Measurements from ENCODE around the gene CC2D1A.

The CC2D1A gene

DNA sequence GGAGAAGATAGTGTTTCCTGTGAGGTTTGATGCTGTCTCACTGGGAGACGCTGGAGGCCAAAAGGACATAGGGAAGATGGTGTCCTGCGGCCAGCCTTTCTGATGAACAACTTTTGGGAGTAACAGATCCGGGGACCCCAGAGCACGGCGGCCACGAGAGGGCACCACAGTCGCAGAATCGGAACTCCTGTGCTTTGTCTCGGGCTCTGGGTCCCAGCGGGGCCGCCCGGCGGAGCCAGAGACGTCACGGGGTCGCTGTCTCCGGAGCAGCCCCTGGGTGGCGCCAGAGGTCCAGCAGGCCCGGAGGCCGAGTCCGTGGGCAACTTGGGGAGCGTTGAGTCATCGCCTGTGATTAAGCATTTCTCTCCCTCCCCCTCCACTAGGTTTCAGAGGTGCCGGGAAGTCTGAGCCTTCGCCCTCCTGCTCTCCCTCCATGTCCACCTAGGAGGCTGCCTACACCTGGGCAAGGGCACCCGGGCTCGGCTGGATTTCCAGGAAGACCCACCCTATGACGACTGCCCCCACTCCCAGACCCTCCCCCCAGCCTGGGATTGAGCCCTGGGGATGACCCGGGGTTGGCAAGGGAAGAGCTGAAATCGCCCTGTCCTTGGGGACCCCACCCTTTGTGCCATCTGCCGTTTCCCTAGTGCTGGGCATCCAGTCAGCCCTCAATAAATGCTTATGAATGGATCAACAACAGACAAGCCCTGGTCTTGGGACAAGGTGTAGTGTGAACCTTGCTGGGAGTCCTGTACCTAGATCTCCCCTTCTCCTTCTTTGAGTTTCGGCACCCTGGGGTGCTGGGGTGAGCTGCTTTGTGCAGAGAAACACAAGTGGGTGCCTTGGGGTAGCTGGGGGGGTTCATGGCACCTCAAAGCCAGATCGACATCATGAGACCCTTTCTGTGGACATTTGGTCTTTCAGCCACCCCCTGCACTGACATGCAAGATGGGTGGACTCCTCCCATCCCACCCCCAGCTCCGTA lies 25.6 kb upstream of the CC2D1A start:
- DNase-seq: peak; percentile 93

- DNase-seq: no peak
Measured at GRCh38 chr19:13881251-13881691, 24.7 kb upstream of the CC2D1A start.

DNA sequence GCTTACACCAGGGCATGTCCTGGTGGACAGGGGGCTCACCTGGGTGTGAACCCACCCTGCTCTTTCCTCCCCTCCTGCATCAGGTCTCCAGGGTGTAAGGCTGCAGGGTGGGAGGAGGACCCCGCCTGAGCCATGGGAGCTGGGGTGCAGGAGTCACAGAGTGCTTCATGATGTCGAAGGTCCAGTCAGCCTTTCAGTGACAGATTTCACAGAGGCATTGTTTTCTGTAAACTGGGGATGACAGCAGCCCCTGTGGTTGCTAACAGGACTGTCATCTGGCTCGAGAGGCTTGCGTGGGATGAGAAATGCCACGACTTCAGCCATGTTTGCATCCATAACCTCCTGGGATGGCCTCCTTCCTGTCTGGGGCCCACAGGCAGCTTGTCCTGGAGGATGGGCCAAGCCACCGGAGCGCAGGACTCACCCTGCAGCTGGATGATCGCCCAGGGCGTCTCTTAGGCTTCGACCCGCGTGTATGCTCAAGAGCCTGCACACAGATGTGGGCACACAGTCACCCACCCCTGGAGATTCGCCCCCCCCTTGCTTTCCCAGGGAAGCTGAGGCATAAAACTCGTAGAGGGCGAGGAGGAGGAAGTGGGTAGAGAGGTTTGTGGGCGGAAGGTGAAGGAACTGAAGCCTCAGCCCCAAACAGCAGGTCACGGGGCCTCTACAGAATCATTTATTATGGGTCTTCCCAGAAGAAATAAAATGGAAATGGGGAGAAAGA lies 24.1 kb upstream of the CC2D1A start:
- no peak for DNase-seq

DNA sequence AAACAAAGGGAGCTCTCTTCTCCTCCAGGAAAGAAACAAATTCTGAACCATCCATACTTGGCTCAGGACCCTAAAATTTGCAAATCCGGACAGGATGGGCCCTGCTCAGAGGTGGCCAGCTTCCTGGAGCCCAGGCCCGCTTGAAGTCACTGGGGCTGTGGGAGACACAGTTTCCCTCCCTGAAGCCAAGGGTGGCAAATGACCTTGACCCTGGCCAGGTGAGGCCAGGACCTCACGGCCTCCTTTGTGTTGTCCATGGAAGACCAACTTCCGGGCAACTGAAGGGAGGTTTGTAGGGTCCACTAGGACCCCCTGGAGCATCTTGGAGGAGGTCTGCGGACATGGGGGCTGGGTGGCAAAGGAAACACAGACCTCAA lies 23.6 kb upstream of the CC2D1A start:
- no peak for DNase-seq

DNA sequence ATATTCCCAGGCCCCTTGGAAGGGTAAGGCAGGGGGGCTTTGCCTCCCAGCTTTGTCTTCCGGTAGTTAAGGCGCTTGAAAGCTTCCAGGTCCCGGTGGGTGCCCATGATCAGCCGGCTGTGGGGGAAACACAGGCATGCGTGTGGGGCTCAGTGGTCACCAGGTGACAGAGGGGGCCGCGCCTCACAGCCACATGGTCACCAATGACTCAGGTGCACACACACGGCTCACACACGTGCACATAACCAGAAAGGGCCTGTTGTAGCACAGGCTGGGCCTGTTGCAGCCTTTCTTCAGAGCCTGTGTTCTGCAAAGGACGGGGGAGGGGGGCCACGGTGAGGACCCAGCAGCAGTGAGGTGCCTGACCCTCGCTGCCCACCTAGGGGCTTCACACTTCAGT lies 23.2 kb upstream of the CC2D1A start:
- no peak for DNase-seq

GRCh38 chr19:13883516-13884064 lies 22.4 kb upstream of the CC2D1A start:
- no peak for DNase-seq

DNA sequence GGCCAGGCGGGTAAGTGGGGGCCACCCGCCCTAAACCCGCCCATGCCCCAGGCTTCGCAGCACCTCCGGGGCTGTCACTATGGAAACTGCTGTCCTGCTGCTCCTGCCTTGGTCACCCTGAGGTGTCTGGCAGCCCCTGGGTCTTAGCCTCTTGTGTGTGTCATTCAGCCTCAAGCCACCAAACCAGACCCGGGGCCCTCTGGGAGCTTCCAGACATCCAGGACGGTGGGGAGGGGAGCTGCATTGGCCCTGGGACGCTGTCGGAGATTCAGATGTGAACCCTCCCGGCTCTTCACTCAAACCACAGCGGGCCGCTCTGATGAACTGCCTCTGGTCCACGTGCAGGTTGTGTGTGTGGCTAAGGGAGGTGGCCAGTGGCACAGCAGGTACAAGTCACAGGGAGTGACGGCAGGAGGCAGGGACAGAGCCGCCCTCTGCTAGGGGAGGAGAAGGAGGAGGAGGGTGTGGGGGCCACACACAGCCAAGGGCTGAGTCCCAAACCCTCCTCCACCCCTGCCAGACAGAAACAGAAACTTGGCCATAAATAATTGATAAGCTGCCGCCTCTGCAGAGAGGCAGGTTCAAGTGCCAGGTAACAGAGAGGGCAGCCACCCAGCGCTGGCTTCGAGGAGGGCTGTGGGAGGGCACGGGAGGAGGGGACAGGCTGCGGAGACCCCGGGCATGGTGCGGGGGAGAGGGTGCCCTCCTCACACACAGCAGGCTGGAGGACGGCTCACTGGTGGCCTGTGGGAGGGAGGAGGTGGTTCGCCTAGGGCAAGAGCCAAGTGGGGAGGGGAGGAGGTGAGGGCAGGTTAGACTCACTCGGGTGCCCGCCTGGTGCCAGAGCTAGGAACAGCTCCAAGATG lies 21.0 kb upstream of the CC2D1A start:
- DNase-seq: peak; percentile 66

DNA sequence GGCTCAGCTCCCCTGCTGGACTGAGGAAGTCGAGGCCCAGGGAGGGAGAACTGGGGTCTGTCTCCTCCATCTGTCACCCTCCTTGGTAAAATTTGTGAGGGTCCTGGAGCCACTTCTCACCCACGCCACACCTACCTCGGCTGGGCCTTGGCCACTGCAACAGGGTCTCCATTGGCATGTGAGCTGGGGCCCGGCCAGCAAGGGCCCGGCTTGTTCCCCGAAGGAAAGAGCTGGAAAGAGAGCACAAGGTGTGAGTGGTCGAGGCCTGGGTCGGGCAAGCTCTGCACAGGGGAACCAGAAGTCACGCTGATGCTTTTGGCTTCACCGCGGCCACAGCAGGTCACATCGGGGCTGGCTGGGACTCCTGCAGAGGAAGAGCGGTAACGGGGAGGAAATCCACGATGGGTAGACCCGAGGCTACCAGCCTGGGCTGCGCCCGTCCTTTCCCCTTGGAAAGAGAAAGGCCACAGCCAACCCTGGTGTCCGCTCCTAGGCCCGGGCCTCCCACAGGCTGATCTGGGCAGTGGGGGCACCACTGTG lies 20.1 kb upstream of the CC2D1A start:
- no peak for DNase-seq

- DNase-seq: no peak
Measured at GRCh38 chr19:13887018-13887436, 19.0 kb upstream of the CC2D1A start.

GRCh38 chr19:13887517-13887916 lies 18.5 kb upstream of the CC2D1A start:
- DNase-seq: no peak

DNA sequence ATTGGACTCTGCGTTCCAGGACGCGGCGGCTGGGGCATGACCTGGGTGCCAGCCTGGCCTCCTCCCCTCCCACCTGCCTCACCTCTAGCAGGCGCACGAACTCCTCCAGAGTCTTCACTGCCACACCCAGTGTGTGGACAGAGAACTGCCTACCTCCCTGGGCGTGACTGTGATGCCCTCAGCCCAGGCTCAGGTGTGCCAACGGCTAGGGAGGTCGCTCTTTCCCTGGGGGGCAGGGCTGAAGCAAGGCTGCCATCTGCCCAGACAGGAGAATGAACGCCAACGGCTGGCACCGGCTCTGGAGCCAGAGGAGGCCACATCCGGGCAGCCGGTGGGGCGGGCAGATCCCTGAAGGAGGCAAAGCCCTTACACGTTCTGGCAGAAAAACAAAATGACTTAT lies 17.7 kb upstream of the CC2D1A start:
- DNase-seq: no peak

- no peak for DNase-seq
Measured at GRCh38 chr19:13890136-13890535, 15.9 kb upstream of the CC2D1A start.

DNA sequence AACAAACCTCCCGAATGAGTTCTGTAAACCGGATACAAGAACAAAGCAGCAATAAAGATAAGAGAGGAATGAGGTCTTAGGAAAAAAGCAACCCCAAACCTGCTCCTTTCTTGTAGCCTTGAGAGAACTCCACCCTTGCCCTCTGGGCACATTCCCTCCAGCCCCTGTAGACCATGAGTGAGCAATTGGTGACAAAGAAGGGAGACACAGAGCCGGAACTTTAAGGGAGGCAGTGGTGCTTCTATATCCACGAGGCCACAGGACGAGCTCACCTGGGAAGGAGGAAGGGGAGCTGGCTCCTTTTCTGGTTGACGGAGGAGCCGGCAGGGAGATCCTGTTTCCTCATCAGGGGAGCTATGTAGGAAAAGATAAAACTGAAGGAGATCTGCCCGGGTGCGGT lies 13.1 kb upstream of the CC2D1A start:
- DNase-seq: no peak

- no peak for DNase-seq
Measured at GRCh38 chr19:13894552-13894951, 11.4 kb upstream of the CC2D1A start.

GRCh38 chr19:13896227-13896626 lies 9.8 kb upstream of the CC2D1A start:
- no peak for DNase-seq

- no peak for DNase-seq
Measured at GRCh38 chr19:13899393-13899792, 6.6 kb upstream of the CC2D1A start.

DNA sequence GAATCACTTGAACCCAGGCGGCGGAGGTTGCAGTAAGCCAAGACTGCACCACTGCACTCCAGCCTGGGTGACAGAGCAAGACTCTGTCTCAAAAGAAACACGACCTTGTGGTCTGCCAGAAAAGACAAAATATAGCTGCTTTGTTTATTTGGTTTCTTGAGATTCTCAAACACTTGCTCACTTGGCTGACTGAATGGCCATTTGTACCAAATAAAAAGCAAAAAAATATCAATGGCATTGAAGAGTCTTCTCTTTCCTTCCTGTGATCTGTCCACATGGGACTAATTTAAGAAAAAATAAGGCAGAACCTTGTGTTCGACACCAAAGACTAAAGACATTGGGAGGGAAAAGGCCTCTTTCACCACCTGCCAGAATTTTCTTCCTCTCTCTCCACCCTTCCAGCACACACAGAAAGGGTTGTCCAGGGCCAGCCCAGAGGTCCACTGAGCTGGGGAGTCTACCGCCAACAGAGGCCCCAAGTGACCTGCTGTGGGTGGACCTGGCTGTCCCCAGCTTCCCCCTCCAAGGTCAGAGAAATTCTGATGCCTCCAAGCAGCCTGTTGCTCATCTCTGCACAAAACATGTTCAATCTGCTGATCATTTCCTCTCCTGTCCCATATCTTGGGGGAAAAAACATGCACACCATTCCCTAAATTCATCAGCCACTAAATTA lies 6.0 kb upstream of the CC2D1A start:
- DNase-seq: no peak

GRCh38 chr19:13902993-13903555 lies 2.9 kb upstream of the CC2D1A start:
- DNase-seq: no peak

DNA sequence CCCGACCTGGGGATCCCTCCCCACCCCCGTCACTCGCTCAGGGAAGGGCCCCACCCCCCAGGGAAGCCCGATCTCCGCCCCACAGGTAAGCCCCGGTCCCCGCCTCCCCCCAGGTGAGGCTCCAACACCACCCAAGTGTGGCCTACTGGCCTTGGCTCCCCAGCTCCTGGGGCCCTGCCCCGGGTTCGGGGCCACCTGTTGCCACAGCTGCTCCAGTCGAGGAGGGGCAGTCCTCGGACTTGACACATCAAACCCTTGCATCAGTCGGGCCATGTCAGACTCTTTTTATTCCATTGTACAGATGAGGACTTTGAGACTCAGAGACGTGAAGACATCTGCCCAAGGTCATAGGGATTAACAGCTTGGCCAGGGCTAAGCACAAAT lies 512 bp downstream of the CC2D1A start:
- DNase-seq: peak; percentile 30

- no peak for DNase-seq
Measured at GRCh38 chr19:13906910-13907309, 909 bp downstream of the CC2D1A start.

DNA sequence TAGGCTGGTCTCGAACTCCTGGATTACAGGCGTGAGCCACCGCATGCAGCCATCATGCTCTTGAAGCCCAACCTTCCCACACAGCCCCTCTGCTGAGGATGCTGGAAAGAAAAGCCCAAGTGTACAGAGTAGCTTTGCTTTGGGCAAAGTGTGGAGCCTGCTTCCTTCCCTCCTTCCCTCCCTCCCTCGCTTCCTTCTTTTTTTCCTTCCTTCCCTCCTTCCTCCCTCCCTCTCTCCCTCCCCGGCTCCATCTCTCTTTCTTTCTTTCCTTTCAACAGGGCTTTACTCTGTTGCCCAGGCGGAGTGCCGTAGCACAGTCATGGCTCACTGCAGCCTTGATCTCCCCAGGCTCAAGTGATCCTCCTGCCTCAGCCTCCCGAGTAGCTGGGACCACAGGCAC lies 2.7 kb downstream of the CC2D1A start:
- no peak for DNase-seq

- no peak for DNase-seq
Measured at GRCh38 chr19:13909430-13909829, 3.4 kb downstream of the CC2D1A start.
